ENCODE measurements around the gene METAP1D. TPM values are rescaled to one million over a fixed set of nuclear protein-coding genes. Genes with fewer than 3 reads are reported as not detected.
A peak's percentile ranks its signal among the peaks of the same experiment; 100 is the strongest.

Gene METAP1D
- total and polyA plus RNA-seq, 5 donors = 3.0 to 5.4 (median 4.2) TPM

GRCh38 chr2:172089005-172089504 lies 89.3 kb downstream of the METAP1D start:
- 17% methylated on average over 10 of the region's 10 CpGs for WGBS
- H3K27me3 ChIP-seq (ENCODE audit: control insufficient read depth, insufficient read depth) = no peaks in the 10 kb centered on the region

DNA sequence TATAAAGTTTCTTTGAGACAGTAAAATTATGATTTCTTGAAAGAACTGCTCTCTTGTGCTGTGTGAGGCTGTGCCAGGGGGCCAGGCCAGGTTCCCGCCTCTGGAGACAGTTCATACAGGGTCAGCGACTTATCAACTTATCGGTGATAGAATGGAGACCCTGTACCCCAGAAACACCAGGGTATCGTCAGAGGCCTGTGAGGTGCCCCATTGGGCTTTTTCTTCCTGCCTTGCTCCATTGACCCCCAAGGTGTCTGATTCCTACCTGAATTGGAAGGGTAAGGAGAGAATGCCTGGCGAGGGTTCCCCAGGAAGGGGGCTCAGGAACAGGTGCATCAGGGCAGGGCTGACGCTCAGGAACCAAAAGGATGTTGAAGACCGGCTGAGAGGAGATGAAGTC lies 89.9 kb downstream of the METAP1D start:
- Histone ChIP-seq H3K9me3 (ENCODE audit: control insufficient read depth, low read length) (no peaks in the 10 kb centered on the region), H3K27me3 (ENCODE audit: control insufficient read depth, insufficient read depth) (no peaks in the 10 kb centered on the region), H3K27ac (ENCODE audit: low read length) (no peak overlapping the region), H3K4me1 (ENCODE audit: control insufficient read depth, insufficient read depth, low read length) (peaks cover 2% of the 10 kb centered on the region), H3K4me3 (ENCODE audit: low read length) (no peak overlapping the region)
- ATAC-seq = no peak
- intact Hi-C loops (cut with DNase I) = no loop called here
- DNase-seq = no peak
- WGBS = 32% methylated on average over 7 of the region's 7 CpGs

More at GRCh38 chr2:172089005-172089504, 89.3 kb downstream of the METAP1D start:
- Histone ChIP-seq H3K4me1 (ENCODE audit: control insufficient read depth, insufficient read depth, low read length) (no peaks in the 10 kb centered on the region), H3K9me3 (ENCODE audit: control insufficient read depth, low read length) (no peaks in the 10 kb centered on the region), H3K27ac (ENCODE audit: low read length) (no peak overlapping the region), H3K4me3 (ENCODE audit: low read length) (no peak overlapping the region)
- DNase-seq (no peak), ATAC-seq (no peak)
- intact Hi-C loops (cut with DNase I) = no loop called here

GRCh38 chr2:172090044-172090961 lies 90.5 kb downstream of the METAP1D start:
- intact Hi-C loops (cut with DNase I) = no loop called here
- Histone ChIP-seq H3K4me1 (ENCODE audit: control insufficient read depth, insufficient read depth, low read length) (peaks cover 2% of the 10 kb centered on the region), H3K9me3 (ENCODE audit: control insufficient read depth, low read length) (no peaks in the 10 kb centered on the region), H3K27me3 (ENCODE audit: control insufficient read depth, insufficient read depth) (no peaks in the 10 kb centered on the region), H3K4me3 (ENCODE audit: low read length) (no peak overlapping the region), H3K27ac (ENCODE audit: low read length) (no peak overlapping the region)
- no peak for DNase-seq
- no peak for ATAC-seq
- 9% methylated on average over 39 of the region's 39 CpGs for WGBS

- 15% methylated on average over 13 of the region's 13 CpGs for WGBS
- no peaks in the 10 kb centered on the region for H3K27me3 ChIP-seq (ENCODE audit: control insufficient read depth, insufficient read depth)
- DNase-seq (no peak), ATAC-seq (no peak)
- no peak overlapping the region for H3K4me3 ChIP-seq (ENCODE audit: low read length)
- peaks cover 2% of the 10 kb centered on the region for H3K4me1 ChIP-seq (ENCODE audit: control insufficient read depth, insufficient read depth, low read length)
- H3K27ac ChIP-seq (ENCODE audit: low read length) = no peak overlapping the region
- intact Hi-C loops (cut with DNase I) = no loop called here
- no peaks in the 10 kb centered on the region for H3K9me3 ChIP-seq (ENCODE audit: control insufficient read depth, low read length)
Measured at GRCh38 chr2:172091000-172091641, 91.4 kb downstream of the METAP1D start.

GRCh38 chr2:172091761-172092566 lies 92.2 kb downstream of the METAP1D start:
- DNase-seq = no peak
- H3K27me3 ChIP-seq (ENCODE audit: control insufficient read depth, insufficient read depth) = no peaks in the 10 kb centered on the region
- no peak overlapping the region for H3K4me3 ChIP-seq (ENCODE audit: low read length)
- ATAC-seq = no peak
- WGBS = 18% methylated on average over 11 of the region's 11 CpGs
- no peak overlapping the region for H3K27ac ChIP-seq (ENCODE audit: low read length)
- intact Hi-C loops (cut with DNase I) = no loop called here
- no peaks in the 10 kb centered on the region for H3K9me3 ChIP-seq (ENCODE audit: control insufficient read depth, low read length)
- peaks cover 2% of the 10 kb centered on the region for H3K4me1 ChIP-seq (ENCODE audit: control insufficient read depth, insufficient read depth, low read length)

DNA sequence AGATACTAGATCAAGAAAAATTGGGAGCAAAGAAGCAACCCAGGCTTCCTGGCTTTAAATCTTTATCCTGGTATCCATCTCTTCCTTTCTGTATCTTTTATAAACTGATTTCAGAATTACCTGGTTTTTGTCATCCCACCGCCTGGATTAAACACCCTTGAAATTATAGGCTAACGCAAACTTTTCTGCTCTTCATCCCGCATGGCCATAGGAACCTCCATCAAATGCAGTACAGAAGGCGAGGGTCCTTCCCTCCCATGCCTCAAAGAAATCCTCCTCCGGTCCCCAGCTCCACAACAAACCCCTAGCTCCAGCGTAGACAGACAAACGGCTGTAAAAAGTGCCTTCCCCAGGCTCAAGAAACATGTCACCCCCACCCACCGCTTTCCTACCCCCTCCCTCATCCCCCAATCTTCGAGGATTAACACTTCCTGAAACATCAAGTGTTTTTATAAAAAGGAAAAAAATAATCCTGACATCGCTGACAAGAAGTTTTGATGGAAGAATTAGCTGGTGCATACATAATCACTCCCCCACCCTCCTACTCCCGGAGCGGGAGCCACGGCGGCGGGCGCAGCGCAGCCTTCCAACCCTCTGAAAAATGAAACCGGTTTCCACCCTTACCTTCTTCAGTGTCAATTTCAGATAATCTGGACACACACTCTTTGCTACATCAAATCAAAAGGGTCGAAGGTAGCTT lies 93.1 kb downstream of the METAP1D start:
- no peaks in the 10 kb centered on the region for H3K9me3 ChIP-seq (ENCODE audit: control insufficient read depth, low read length)
- H3K4me1 ChIP-seq (ENCODE audit: control insufficient read depth, insufficient read depth, low read length) = peaks cover 2% of the 10 kb centered on the region
- no peaks in the 10 kb centered on the region for H3K27me3 ChIP-seq (ENCODE audit: control insufficient read depth, insufficient read depth)
- intact Hi-C loops (cut with DNase I) = no loop called here
- ATAC-seq = no peak
- WGBS = 11% methylated on average over 19 of the region's 19 CpGs
- no peak for DNase-seq
- no peak overlapping the region for H3K27ac ChIP-seq (ENCODE audit: low read length)
- no peak overlapping the region for H3K4me3 ChIP-seq (ENCODE audit: low read length)

- intact Hi-C loops (cut with DNase I) = no loop called here
- Histone ChIP-seq H3K27me3 (ENCODE audit: control insufficient read depth, insufficient read depth) (no peaks in the 10 kb centered on the region), H3K4me1 (ENCODE audit: control insufficient read depth, insufficient read depth, low read length) (peaks cover 4% of the 10 kb centered on the region), H3K4me3 (ENCODE audit: low read length) (peak overlapping the region; percentile 21), H3K27ac (ENCODE audit: low read length) (no peak overlapping the region), H3K9me3 (ENCODE audit: control insufficient read depth, low read length) (no peaks in the 10 kb centered on the region)
- no peak for ATAC-seq
- 15% methylated on average over 18 of the region's 18 CpGs for WGBS
- no peak for DNase-seq
Measured at GRCh38 chr2:172093416-172094293, 93.9 kb downstream of the METAP1D start.

- Histone ChIP-seq H3K4me1 (ENCODE audit: control insufficient read depth, insufficient read depth, low read length) (peaks cover 5% of the 10 kb centered on the region), H3K9me3 (ENCODE audit: control insufficient read depth, low read length) (no peaks in the 10 kb centered on the region), H3K4me3 (ENCODE audit: low read length) (peak overlapping the region; percentile 21), H3K27me3 (ENCODE audit: control insufficient read depth, insufficient read depth) (no peaks in the 10 kb centered on the region), H3K27ac (ENCODE audit: low read length) (no peak overlapping the region)
- intact Hi-C loops (cut with DNase I) = no loop called here
- ATAC-seq (peak; percentile 12 to 17), DNase-seq (peak in 1 of 3 donors; percentile 52)
- 3% methylated on average over 66 of the region's 66 CpGs for WGBS
Measured at GRCh38 chr2:172094294-172095145, 94.8 kb downstream of the METAP1D start.
